ENCODE results near the gene USP25. TPM values are rescaled to one million over a fixed set of nuclear protein-coding genes. Genes with fewer than 3 reads are reported as not detected.

Gene USP25
- total and polyA plus RNA-seq, 2 experiments from 2014 or later = 18.7 to 59.5 TPM

DNA sequence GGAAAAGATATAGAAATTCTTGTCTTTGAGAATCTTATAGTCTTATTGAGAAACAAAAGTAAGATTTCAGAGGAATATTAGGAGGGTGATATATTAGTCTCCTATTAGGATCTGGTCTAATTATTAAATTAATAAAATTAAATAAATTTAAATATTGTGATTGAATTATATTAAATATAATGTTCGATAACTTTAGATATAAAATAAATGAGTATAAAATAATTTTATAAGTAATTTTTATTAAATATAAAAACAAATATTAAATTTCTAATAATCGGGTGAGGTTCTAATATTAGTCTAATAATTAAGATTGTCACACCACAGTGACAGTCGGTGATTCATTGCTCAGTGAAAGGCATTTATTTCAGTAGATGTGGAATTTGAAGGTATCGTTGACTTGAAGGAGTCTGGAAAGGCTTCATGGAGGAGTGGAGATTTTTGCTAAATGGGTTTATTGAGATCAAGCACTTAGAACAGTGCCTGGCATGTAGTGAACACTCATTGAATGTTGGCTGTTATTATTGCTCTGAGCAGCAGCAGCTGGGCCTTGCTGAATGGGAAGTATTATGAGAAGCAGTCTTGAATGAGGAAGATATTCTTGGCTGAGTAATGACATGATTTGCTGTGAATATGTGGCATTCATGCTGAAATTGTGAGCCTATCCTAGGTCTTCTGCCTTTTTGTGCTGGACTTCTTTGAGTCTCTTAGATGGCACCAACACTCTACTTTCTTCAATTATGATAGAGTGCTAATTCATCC lies 74.6 kb downstream of the USP25 start:
- Histone ChIP-seq H3K4me1 (ENCODE audit: insufficient read depth) (peaks cover 2% of the 10 kb centered on the region), H3K4me2 (no peak overlapping the region), H3K9me3 (ENCODE audit: low read depth) (no peaks in the 10 kb centered on the region), H3K27me3 (no peaks in the 10 kb centered on the region), H3K36me3 (replicated peaks; ENCODE audit: insufficient read depth, low read depth) (no peaks in the 10 kb centered on the region), H2AFZ (no peak overlapping the region), H3K79me2 (peaks cover 7% of the 10 kb centered on the region), H4K20me1 (ENCODE audit: insufficient read depth, poor library complexity, severe bottlenecking) (no peaks in the 10 kb centered on the region), H3K9me2 (replicated peaks; ENCODE audit: insufficient read depth) (no peaks in the 10 kb centered on the region), H3K4me3 (no peak overlapping the region), H3K27ac (no peak overlapping the region)
- WGBS (ENCODE audit: low lambda C conversion rate, missing lambda C conversion rate) = 96% methylated on average over 4 of the region's 4 CpGs
- TF ChIP-seq EZH2 (IDR thresholded peaks at IDR 0.05; ENCODE audit: borderline replicate concordance) = no peak
- no peak for TF ChIP-seq EZH2phosphoT487 (IDR thresholded peaks at IDR 0.05; ENCODE audit: low read depth, severe bottlenecking, unreplicated experiment)
- TF ChIP-seq, protein P1, sequence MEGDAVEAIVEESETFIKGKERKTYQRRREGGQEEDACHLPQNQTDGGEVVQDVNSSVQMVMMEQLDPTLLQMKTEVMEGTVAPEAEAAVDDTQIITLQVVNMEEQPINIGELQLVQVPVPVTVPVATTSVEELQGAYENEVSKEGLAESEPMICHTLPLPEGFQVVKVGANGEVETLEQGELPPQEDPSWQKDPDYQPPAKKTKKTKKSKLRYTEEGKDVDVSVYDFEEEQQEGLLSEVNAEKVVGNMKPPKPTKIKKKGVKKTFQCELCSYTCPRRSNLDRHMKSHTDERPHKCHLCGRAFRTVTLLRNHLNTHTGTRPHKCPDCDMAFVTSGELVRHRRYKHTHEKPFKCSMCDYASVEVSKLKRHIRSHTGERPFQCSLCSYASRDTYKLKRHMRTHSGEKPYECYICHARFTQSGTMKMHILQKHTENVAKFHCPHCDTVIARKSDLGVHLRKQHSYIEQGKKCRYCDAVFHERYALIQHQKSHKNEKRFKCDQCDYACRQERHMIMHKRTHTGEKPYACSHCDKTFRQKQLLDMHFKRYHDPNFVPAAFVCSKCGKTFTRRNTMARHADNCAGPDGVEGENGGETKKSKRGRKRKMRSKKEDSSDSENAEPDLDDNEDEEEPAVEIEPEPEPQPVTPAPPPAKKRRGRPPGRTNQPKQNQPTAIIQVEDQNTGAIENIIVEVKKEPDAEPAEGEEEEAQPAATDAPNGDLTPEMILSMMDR (IDR thresholded peaks at IDR 0.05; ENCODE audit: poor library complexity) = no peak
- DNase-seq (ENCODE audit: low spot score) = no peak

DNA sequence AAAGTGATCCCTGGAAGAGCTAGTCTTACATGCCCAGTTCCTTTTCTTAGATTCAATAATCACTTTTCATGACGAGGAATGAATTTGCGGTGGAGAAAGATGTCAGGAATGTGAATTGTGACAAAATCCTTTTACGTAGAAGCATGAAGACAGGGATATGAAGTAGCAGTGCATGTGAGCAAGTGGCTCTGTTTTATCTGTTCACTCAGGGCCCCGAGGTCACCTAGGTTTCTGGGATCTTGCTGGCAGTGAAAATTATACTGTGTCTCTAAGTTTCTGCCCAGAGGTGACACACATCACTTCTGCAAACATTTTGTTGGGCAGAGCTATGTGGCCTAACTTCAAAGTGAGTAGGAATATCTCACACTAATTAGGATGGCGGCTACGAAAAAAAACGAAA lies 79.3 kb downstream of the USP25 start:
- Histone ChIP-seq H3K27ac (no peak overlapping the region), H4K20me1 (ENCODE audit: insufficient read depth, poor library complexity, severe bottlenecking) (no peaks in the 10 kb centered on the region), H3K9me2 (replicated peaks; ENCODE audit: insufficient read depth) (no peaks in the 10 kb centered on the region), H3K79me2 (peaks cover 7% of the 10 kb centered on the region), H3K36me3 (replicated peaks; ENCODE audit: insufficient read depth, low read depth) (no peaks in the 10 kb centered on the region), H3K27me3 (no peaks in the 10 kb centered on the region), H2AFZ (no peak overlapping the region), H3K4me3 (no peak overlapping the region), H3K9me3 (ENCODE audit: low read depth) (no peaks in the 10 kb centered on the region), H3K4me2 (no peak overlapping the region), H3K4me1 (ENCODE audit: insufficient read depth) (no peaks in the 10 kb centered on the region)
- 90% methylated on average over 7 of the region's 7 CpGs for WGBS (ENCODE audit: low lambda C conversion rate, missing lambda C conversion rate)
- TF ChIP-seq EZH2 (IDR thresholded peaks at IDR 0.05; ENCODE audit: borderline replicate concordance) (no peak), EZH2phosphoT487 (IDR thresholded peaks at IDR 0.05; ENCODE audit: low read depth, severe bottlenecking, unreplicated experiment) (no peak)
- TF ChIP-seq, protein P1 (IDR thresholded peaks at IDR 0.05; ENCODE audit: poor library complexity) = no peak
- DNase-seq (ENCODE audit: low spot score) = no peak

DNA sequence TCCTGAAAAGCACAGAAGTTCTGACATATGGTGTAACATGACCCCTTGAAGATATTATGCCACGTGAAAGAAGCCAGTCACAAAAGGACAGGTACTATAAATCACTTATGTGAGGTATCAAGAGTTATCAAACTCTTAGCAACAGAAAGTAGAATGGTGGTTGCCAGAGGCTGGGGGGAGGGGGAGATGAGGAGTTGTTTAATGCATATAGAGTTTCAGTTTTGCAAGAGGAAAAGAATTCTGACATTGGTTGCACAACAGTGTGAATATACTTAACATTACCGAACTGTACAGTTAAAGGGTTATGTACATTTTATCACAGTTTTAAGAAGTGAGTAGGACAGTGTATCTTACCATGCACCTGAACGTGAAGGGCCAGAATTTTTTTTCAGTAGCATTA lies 80.0 kb downstream of the USP25 start:
- Histone ChIP-seq H3K36me3 (replicated peaks; ENCODE audit: insufficient read depth, low read depth) (no peaks in the 10 kb centered on the region), H3K4me2 (no peak overlapping the region), H3K4me3 (no peak overlapping the region), H3K27ac (no peak overlapping the region), H3K27me3 (no peaks in the 10 kb centered on the region), H2AFZ (no peak overlapping the region), H3K4me1 (ENCODE audit: insufficient read depth) (no peaks in the 10 kb centered on the region), H3K9me2 (replicated peaks; ENCODE audit: insufficient read depth) (no peaks in the 10 kb centered on the region), H4K20me1 (ENCODE audit: insufficient read depth, poor library complexity, severe bottlenecking) (no peaks in the 10 kb centered on the region), H3K79me2 (peaks cover 6% of the 10 kb centered on the region), H3K9me3 (ENCODE audit: low read depth) (no peaks in the 10 kb centered on the region)
- 78% methylated on average over 3 of the region's 3 CpGs for WGBS (ENCODE audit: low lambda C conversion rate, missing lambda C conversion rate)
- DNase-seq (ENCODE audit: low spot score) = no peak
- no peak for TF ChIP-seq EZH2 (IDR thresholded peaks at IDR 0.05; ENCODE audit: borderline replicate concordance)
- TF ChIP-seq, protein P1 (IDR thresholded peaks at IDR 0.05; ENCODE audit: poor library complexity) = no peak
- TF ChIP-seq EZH2phosphoT487 (IDR thresholded peaks at IDR 0.05; ENCODE audit: low read depth, severe bottlenecking, unreplicated experiment) = no peak

Measured in hepatocyte (in vitro differentiated cells).